K562 (cell line): ENCODE measurements around the gene CERS6.

Experiments used
- BCL6 ChIP-seq: fragments of 250-450 bp; sonication (Bioruptor Pico); IDR thresholded peaks from 2 replicates; pipeline ENCODE4 v1.4.0; 2020
- POLR2AphosphoS5 ChIP-seq: IDR thresholded peaks from 2 replicates; pipeline ENCODE4 v1.6.1; 2011; ENCODE audit warnings: mild to moderate bottlenecking, low read depth, low read length, moderate library complexity; ENCODE audit not compliant: control insufficient read depth, insufficient read depth
- RAD21 ChIP-seq, 2 experiments: fragments of 250-450 bp in 1 of 2; fragments of 450-650 bp in 1 of 2; sonication (Bioruptor Pico) in 1 of 2; formaldehyde crosslinking in 1 of 2; IDR thresholded peaks in 1 of 2; conservative IDR thresholded peaks in 1 of 2; 2 replicates each; pipeline versions ENCODE4 v1.4.0 to v1.8.0; 2020 to 2022; ENCODE audit warnings: mild to moderate bottlenecking in 2 of 2, moderate library complexity in 1 of 2
- SMARCA5 ChIP-seq: fragments of 450-650 bp; IDR thresholded peaks from 2 replicates; pipeline ENCODE4 v1.6.1; 2016
- TCF7L2 ChIP-seq: fragments of 150-350 bp; IDR thresholded peaks from 2 replicates; pipeline ENCODE4 v1.6.1; 2016; ENCODE audit warnings: low read depth, mild to moderate bottlenecking, low read length, moderate library complexity
- TF ChIP-seq, protein P1 (sequence below): fragments of 250-450 bp; sonication (Bioruptor Pico); IDR thresholded peaks from 2 replicates; pipeline ENCODE4 v1.5.0; 2020; ENCODE audit warnings: mild to moderate bottlenecking
- TF ChIP-seq, protein P2 (sequence below), 3 experiments: IDR thresholded peaks in 2 of 3; conservative IDR thresholded peaks in 1 of 3; 2 replicates each; pipeline ENCODE4 v1.5.1; 2011 to 2012; ENCODE audit warnings: low read length in 3 of 3, mild to moderate bottlenecking in 3 of 3, control low read depth in 2 of 3, improper control_type of control experiment in 1 of 3, inconsistent platforms in 1 of 3, low read depth in 1 of 3, mixed read lengths in 1 of 3, moderate library complexity in 1 of 3; ENCODE audit not compliant: insufficient read depth in 2 of 3
- TF ChIP-seq, protein P3 (sequence below): sonication (generic); formaldehyde crosslinking; IDR thresholded peaks from 2 replicates; pipeline ENCODE4 v1.8.1; 2023; ENCODE audit warnings: mild to moderate bottlenecking, missing genetic modification reagents
- TF ChIP-seq, protein P4 (sequence below): fragments of 450-650 bp; formaldehyde crosslinking; IDR thresholded peaks from 2 replicates; pipeline ENCODE4 v1.4.0; 2022; ENCODE audit warnings: missing genetic modification characterization

DNA sequence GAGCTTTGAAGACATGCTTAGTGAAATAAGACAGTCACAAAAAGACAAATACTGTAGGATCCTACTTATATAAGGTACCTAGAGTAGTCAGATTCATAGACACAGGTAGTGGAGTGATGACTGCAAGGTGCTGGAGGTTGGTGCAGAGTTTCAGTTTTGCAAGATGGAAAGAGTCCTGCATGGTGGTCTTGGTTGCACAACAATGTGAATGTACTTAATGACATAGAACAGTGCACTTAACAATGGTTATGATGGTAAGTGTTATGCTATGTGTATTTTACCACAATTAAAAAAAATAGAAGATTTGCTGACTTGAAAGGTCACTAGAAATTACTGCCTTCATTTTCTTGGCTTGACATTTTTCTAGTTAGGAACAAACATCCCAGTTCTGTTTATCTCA lies 9.5 kb downstream of the CERS6 start:
- TF ChIP-seq TCF7L2 = no peak
- TF ChIP-seq BCL6 (CRISPR knock-in tag) = no peak
- no peak for TF ChIP-seq POLR2AphosphoS5
- TF ChIP-seq, protein P1, sequence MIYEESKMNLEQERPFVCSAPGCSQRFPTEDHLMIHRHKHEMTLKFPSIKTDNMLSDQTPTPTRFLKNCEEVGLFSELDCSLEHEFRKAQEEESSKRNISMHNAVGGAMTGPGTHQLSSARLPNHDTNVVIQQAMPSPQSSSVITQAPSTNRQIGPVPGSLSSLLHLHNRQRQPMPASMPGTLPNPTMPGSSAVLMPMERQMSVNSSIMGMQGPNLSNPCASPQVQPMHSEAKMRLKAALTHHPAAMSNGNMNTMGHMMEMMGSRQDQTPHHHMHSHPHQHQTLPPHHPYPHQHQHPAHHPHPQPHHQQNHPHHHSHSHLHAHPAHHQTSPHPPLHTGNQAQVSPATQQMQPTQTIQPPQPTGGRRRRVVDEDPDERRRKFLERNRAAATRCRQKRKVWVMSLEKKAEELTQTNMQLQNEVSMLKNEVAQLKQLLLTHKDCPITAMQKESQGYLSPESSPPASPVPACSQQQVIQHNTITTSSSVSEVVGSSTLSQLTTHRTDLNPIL (CRISPR knock-in tag) = no peak
- TF ChIP-seq, protein P2, sequence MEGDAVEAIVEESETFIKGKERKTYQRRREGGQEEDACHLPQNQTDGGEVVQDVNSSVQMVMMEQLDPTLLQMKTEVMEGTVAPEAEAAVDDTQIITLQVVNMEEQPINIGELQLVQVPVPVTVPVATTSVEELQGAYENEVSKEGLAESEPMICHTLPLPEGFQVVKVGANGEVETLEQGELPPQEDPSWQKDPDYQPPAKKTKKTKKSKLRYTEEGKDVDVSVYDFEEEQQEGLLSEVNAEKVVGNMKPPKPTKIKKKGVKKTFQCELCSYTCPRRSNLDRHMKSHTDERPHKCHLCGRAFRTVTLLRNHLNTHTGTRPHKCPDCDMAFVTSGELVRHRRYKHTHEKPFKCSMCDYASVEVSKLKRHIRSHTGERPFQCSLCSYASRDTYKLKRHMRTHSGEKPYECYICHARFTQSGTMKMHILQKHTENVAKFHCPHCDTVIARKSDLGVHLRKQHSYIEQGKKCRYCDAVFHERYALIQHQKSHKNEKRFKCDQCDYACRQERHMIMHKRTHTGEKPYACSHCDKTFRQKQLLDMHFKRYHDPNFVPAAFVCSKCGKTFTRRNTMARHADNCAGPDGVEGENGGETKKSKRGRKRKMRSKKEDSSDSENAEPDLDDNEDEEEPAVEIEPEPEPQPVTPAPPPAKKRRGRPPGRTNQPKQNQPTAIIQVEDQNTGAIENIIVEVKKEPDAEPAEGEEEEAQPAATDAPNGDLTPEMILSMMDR (IDR thresholded peaks at IDR 0.05 in 2 of 3, conservative IDR thresholded peaks at IDR 0.05 in 1 of 3; ENCODE audit: insufficient read depth in 2 of 3, low read depth in 1 of 3, low read length in 3 of 3) = no peak
- TF ChIP-seq, protein P3, sequence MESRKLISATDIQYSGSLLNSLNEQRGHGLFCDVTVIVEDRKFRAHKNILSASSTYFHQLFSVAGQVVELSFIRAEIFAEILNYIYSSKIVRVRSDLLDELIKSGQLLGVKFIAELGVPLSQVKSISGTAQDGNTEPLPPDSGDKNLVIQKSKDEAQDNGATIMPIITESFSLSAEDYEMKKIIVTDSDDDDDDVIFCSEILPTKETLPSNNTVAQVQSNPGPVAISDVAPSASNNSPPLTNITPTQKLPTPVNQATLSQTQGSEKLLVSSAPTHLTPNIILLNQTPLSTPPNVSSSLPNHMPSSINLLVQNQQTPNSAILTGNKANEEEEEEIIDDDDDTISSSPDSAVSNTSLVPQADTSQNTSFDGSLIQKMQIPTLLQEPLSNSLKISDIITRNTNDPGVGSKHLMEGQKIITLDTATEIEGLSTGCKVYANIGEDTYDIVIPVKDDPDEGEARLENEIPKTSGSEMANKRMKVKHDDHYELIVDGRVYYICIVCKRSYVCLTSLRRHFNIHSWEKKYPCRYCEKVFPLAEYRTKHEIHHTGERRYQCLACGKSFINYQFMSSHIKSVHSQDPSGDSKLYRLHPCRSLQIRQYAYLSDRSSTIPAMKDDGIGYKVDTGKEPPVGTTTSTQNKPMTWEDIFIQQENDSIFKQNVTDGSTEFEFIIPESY (CRISPR knock-in tag) = no peak
- no peak for TF ChIP-seq SMARCA5
- TF ChIP-seq, protein P4, sequence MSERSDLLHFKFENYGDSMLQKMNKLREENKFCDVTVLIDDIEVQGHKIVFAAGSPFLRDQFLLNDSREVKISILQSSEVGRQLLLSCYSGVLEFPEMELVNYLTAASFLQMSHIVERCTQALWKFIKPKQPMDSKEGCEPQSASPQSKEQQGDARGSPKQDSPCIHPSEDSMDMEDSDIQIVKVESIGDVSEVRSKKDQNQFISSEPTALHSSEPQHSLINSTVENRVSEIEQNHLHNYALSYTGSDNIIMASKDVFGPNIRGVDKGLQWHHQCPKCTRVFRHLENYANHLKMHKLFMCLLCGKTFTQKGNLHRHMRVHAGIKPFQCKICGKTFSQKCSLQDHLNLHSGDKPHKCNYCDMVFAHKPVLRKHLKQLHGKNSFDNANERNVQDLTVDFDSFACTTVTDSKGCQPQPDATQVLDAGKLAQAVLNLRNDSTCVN = no peak
- TF ChIP-seq RAD21 (CRISPR knock-in tag; conservative IDR thresholded peaks at IDR 0.05 in 1 of 2, IDR thresholded peaks at IDR 0.05 in 1 of 2) = no peak
